ENCODE measurements around the gene GPAM.

- TF ChIP-seq CTCF (IDR thresholded peaks at IDR 0.05; ENCODE audit: control extremely low read depth in 1 of 3, insufficient read depth in 1 of 3, low read depth in 1 of 3, low read length in 3 of 3) = no peak
- TF ChIP-seq SP1 (IDR thresholded peaks at IDR 0.05; ENCODE audit: low read depth, low read length) = no peak
- no peak for TF ChIP-seq TAF1 (IDR thresholded peaks at IDR 0.05; ENCODE audit: low read depth, low read length)
- no peak for TF ChIP-seq PHF8 (conservative IDR thresholded peaks at IDR 0.05; ENCODE audit: low read depth, low read length)
- no peak for TF ChIP-seq EZH2 (IDR thresholded peaks at IDR 0.05; ENCODE audit: low read depth, low read length, severe bottlenecking)
- TF ChIP-seq SP2 (IDR thresholded peaks at IDR 0.05; ENCODE audit: low read length) = no peak
- TF ChIP-seq BRCA1 (IDR thresholded peaks at IDR 0.05; ENCODE audit: low read depth, low read length) = no peak
- TF ChIP-seq SRF (IDR thresholded peaks at IDR 0.05; ENCODE audit: low read depth, low read length) = no peak
- TF ChIP-seq EP300 (IDR thresholded peaks at IDR 0.05; ENCODE audit: borderline replicate concordance in 1 of 2, low read depth in 2 of 2, low read length in 2 of 2) = no peak
- TF ChIP-seq POLR2A (IDR thresholded peaks at IDR 0.05; ENCODE audit: control extremely low read depth in 1 of 2, low read depth in 2 of 2, low read length in 2 of 2) = no peak
- TF ChIP-seq RFX5 (IDR thresholded peaks at IDR 0.05; ENCODE audit: borderline replicate concordance, low read depth, low read length) = no peak
- no peak for TF ChIP-seq GABPA (IDR thresholded peaks at IDR 0.05; ENCODE audit: borderline replicate concordance, insufficient read depth, low read length)
- TF ChIP-seq RBBP5 (IDR thresholded peaks at IDR 0.05; ENCODE audit: borderline replicate concordance, low read depth, low read length) = no peak
These were observed 38.0 kb upstream of the GPAM start for GRCh38 chr10:112221545-112221944.

Measured in H1 (cell line).